HG03442 (cell line): ENCODE measurements around the gene CD81.
"Not testable (repeated sequence)": the region's sequence is repeated elsewhere in the genome, so short reads cannot be mapped to it uniquely, and the experiment has no call there.

Experiments used
- ATAC-seq: cut with Tn5 transposase; IDR thresholded peaks from one replicate; pipeline ENCODE4 v1.9.1; 2021; ENCODE audit warnings: mild to moderate bottlenecking, moderate library complexity; ENCODE audit not compliant: unreplicated experiment

CD81 gene

DNA sequence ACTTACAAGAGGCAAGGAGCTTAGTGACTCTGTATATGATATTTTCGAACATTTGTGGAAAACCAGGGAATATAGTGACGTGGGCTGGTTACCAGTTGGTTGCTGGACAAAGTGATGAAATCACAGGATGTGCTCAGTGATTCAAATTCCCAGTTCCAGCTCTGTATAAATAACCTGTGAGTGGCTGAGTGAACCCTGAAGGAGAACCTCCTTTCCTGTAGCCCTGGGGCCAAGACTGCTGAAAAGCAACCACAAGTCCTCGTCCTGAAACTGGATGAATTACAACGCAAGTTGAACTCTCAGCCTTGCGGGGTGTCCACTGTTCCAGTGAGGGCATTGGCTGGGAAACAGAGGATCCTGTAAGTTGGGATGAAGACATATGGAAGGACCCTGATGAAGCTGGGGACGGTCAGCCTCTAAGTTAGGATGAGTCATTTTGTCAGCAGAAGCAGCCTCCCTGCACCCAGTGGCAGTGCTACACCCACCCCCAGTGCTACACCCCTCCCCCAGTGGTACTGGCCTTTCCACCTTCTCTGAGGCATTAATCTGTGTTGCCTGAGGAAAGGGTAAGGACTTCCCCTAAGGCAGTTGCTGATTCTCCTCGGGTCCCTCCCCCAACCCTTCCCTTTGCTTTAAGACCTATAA lies 22.0 kb upstream of the CD81 start:
- no peak for ATAC-seq

DNA sequence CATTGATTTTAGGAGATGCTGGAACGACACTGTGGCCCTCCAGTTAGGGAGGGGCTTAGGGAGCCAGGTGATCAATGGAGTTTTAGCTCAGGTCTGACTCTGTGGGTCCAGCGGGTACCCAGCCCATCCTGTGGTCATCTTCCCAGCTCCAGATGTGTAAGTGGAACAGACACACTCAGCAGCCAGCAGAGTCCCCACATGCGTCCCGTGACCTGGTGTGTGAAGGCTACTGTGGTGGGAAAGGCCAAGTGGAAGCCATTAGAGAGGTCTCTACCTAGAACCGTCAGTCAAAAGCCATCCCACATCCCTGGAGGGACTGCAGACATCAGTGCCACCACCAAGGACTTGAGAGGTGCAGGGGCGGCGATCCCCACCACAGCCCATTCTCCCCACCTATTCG lies 19.9 kb upstream of the CD81 start:
- no peak for ATAC-seq

DNA sequence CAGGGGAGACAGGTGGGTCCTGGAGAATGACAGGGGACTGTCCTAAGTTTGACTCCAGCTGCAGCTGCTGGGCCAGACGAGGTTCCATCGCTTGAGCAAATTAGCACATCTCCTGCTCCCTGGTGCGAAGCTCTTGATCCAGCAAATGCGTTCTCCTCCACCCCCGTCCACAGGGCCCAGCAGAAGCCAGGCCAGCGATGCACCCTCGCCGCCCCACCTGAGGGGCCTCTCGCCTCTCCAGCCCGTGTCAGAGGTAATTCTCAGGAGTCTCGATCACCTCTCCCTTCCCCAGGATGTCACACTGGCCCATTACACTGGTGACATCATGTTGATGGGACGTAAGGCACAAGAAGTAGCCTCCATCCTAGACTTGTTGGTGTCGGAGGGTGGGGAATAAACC lies 19.5 kb upstream of the CD81 start:
- ATAC-seq = not testable (repeated sequence)

DNA sequence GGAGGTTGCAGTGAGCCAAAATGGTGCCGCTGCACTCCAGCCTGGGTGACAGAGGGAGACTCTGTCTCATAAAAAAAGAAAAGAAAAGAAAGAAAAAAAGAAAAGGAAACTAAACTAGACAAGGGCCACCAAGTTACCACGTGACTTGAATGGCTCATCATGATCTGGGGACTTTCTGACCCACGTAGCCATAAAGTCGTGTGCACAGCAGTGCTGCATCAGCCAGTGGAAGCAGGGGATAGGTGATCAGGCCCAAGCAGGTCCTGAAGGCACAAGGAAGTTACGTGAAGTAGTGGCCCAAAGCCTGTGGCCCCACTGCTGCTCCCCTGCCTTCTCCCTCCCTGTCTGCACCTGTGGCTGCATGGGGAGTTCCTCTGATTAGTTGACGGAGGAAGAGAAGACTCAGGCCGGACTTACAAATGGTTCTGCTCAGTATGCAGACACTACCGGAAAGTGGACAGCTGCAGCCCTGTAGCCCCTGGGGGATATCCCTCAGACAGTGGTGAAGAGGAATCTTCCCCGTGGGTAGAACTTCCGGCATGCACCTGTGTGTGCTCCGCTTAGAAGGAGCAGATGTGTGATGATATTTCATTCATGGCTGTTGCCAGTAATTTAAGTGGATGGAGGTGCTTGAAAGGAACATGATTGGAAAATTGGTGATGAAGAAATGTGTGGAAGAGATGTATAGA lies 18.2 kb upstream of the CD81 start:
- no peak for ATAC-seq

DNA sequence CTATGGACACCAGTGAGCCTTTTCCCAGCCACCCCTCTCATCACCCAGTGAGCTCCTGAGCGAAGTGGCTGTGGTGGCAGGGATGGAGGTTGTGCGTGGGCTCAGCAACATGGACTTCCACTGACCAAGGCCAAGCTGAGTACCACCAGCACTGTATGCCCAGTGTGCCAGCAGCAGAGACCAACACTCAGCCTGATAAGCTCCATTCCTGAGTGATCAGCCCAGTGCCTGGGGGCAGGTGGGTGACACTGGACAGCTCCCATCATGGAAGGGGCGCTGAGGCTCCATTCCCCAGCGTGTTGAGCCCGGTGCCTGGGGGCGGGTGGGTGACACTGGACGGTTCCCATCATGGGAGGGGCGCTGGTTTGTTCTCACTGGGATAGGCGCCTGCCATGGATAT lies 17.6 kb upstream of the CD81 start:
- ATAC-seq = no peak

DNA sequence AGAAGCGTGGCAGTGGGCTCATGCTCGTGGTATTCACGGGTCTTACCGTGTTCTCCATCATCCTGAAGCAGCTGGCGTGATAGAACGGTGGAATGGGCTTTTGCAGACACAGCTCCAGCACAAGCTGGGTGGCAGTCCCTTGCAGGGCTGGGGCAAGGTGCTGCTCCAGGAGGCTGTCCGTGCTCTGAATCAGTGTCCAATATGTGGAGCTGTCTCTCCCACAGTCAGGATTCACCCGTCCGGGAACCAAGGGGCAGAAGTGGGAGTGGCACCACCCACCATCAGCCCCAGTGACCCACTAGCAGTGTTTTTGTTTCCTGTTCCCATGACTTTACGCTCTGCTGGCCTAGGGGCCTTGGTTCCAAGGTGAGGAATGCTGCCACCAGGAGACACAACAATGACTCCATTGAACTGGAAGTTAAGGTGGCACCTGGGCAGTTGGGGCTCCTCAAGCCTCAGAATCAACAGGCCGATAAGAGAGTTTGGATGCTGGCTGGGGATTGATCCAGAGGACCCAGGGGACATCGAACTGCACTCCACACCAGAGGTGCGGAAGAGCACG lies 16.9 kb upstream of the CD81 start:
- no peak for ATAC-seq

DNA sequence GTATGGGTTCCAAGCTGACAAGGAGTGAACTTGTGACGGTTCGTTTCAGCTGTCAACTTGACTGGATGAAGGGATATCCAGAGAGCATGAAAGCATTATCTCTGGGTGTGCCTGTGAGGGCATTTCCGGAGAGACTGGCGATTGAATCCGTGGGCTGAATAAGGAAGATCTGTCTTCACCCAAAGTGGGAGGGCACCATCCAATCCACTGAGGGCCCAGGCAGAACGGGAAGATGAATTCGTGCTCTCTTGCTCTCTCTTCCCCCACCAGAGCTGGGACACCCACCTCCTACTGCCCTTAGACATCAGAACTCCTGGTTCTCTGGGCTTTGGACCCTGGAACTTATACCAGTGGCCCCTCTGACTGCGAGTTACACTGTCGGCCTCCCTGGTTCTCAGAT lies 15.5 kb upstream of the CD81 start:
- ATAC-seq = no peak

DNA sequence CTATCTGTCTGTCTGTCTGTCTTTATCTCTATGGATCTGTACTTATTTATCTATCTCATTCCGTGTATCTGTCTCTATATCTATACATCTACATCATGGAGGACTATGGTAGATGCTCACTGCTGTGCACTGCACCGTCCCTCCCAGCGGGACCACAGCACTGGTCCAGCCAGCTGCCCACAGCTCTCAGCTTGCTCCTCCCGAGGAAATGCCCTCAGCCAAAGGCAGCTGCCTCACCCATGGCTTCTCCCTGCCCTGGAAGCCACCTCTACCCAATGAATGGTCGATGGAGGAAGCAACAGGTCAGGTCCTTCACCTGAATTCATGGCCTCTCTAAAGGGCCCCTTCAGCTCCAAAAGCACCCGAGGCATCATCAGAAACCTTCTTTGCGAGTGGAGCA lies 14.7 kb upstream of the CD81 start:
- no peak for ATAC-seq

DNA sequence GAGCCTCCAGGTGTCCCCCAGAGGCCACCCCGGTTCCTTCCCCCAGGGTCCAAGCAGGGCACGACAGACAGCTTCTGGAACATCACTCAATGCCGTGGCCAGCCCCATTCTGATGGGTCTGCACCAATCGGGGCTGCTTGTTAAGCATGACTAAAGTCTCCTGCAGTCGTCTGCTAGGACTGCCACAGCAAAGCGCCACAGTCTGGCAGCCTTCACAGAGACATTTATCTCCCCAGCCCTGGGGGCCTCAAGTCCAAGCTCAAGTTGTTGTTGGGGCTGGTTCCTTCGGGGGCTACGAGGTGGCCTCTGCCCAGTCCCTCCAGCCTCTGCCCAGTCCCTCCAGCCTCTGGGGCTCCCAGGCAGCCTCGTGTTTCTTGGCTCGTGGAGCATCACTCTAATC lies 14.0 kb upstream of the CD81 start:
- ATAC-seq = no peak

DNA sequence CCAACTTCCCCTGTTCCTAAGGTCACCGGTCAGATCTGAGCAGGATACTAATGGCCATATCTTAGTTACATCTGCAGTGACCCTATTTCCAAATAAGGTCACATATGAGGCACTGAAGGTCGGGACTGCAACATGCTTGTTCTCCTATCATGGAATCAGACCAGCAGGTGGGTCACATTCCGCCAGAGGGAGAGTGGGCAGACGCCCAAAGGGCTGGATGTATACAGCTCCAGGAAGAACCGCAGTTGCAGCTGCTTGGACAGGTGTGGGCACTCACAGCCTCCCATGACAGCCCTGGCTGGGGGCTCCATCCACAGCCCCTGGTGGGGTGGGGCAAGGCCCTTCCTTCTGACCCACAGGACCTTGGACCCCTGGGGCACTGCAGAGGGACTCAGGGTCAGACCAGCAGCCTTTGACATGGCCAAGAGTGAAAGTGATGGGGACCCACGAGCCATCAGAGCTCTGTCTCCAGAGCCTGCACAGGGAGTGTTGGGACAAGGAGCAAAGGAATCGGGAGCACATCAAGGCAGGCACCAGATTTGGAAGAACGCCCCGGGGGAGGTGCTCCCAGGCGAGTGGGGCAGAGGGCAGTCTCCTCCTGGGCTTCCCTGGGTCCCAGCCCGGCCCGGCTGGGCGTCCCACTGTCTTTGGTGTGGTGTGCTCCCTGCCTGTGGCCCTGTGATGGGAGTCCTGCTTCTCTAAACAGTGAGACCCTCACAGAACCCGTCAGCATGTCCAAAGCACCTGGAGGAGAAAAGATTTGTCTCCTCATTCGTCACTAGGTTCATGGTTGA lies 13.3 kb upstream of the CD81 start:
- ATAC-seq = no peak

DNA sequence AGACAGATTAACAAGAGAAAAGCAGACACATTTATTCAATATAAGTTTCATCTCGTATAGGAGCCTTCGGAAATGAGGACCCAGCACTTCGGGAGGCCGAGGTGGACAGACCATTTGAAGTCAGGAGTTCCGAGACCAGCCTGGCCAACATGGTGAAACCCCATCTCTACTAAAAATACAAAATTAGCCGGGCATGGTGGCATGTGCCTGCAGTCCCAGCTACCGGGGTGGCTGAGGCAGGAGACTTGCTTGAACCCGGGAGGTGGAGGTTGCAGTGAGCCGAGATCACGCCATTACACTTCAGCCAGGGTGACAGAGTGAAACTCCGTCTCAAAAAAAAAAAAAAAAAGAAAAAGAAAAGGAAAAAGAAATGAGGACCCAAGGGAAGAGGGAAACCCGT lies 12.7 kb upstream of the CD81 start:
- not testable (repeated sequence) for ATAC-seq

DNA sequence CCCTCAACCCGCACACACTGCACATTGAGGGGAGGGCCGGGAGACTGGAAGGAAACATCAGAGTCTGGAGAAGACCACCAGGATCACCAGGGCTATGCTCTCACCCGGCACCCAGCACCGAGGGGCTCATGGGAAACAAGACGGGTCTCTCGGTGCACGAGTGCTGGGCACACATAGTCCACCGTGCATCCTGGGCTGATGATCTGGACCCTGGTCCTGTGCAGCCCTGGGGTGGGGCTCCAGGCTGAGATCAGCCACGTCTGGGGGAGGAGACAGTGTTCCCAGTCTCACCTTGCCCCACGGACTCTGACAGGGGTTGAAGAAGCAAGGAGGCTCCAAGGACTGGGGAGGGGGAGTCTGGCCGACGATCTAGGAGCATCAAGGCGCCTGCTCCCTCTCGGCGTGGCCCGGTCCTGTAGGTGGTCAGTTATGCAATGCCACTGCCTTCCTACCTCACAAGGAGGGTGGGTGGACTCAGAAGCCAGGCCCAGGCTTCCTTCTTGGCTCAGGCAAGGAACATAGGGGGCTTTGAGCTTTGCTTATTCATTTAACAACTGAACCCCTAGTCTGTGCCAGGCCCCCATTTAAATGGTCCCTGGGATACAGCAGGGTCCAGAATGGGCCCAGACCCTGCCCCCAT lies 11.4 kb upstream of the CD81 start:
- no peak for ATAC-seq

DNA sequence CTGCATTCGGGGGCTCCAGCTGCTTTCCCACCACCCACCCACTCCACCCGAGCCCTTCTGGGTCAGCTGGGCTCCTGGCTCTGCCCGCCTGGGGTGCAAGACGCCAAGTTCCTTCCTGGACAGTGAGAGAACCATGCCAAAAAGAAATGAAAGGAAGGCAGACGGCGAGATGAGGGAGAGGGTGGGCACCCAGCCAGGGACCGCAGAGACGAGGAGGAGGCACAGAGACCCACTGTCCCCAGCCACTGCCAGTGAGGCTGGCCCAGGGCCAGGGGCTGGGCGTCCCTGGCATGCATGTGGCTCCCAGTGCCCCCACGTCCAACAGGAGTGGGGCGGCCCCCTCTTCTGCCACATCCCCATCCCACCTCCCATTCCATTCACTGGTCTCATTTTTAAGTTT lies 10.8 kb upstream of the CD81 start:
- no peak for ATAC-seq

DNA sequence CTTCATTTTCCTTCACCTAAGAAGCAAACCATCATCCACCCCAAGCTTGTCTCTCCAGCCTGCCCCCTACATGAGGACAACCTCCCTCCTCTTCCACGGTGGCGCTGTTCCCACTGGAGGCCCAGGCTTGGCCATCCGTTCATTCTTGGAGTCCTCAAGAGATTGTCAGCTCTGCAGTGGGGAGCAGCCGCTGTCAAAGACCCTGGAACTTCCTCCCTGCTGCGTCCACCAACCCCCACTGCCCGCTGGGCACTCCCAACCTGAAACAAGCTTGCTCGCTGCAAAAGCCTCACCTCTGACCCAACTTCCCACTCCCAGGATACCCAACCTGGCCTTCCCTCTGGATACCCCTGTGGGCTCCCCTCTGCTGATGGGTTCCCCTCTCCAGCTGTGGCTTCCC lies 10.4 kb upstream of the CD81 start:
- no peak for ATAC-seq

DNA sequence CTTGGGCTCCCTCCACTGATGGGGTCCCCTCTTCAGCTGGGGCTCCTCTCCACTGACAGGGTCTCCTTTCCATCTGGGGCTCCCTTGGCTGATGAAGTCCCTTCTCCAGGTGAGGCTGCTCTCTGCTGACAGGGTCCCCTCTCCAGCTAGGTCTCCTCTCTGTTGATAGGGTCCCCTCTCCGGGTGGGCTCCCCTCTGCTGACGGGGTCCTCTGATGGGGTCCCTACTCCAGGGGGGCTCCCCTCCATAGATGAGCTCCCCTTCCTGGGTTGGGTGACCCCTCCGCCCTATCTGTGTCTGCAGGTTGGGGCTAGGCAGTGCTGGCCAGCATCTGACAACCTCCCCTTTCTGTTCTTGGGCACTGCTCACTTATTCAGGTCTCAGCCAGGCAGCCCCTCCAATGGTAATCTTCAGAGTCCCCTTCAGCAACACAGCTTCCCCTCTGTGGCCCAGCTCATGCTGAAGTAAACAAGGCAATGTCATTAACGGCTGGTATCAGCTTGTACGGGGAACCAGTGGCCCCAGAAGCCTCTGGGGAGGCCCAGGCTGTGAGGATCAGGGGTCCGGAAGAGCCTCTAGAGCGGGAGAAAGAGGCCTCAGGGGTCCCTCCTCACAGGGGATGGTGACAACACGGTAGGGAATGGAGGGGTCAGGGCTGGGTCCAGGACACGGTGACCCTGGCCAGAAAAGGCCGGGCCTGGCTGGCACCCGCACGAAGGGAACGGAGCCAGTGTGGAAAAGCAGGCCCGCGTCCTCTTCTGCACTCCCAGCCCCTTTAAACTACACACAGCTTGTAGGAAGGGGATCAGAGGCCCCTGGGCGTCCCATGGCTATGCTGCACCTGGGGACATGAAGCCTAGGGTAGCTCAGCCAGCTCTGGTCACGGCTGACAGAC lies 9.6 kb upstream of the CD81 start:
- no peak for ATAC-seq

DNA sequence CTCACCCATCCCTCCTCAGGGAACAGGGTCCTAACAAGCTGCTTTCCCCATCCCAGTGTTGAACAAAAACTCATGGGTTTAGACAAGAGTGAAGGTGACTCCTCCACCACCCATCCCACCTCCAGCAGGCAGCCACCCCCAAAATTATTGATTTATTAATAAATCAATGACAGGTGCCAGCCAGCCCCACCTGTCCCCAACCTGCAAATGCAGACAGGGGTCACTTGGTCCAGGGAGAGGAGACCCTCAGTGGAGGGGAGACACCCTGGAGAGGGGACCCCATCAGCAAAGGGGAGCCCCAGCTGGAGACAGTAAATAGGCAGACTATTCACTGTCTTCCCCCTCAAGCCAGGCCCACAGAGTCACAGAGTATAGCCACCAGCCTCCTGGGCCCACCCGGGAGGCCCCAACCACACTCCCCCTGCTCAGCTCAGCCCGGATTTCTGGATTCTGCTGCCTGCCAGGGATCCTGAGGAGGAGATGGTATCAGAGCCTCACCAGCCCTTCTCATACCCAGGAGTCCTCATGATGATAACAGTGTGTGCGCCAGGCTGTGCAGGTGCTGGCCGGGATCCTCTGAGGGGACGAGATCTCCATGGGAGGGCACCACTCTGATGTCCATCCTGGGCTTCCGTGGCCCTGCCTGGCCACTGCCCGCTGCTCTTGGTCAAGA lies 8.8 kb upstream of the CD81 start:
- ATAC-seq = no peak

DNA sequence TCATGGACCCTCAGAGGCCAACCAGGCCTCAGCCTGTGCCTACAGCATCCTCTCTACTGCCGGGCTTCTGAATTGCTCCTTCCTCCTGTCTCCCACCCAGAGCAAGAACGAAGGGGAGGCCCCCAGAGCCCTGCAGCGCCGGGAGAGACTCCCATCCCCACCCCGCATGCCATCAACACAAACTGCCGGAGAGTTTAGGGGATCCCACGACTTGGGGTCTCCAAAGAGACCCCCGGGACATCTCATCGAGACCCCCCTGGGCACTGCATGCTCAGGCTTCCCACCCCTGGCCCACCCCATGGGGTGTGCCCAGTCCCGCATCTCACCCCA lies 8.3 kb upstream of the CD81 start:
- ATAC-seq = no peak

DNA sequence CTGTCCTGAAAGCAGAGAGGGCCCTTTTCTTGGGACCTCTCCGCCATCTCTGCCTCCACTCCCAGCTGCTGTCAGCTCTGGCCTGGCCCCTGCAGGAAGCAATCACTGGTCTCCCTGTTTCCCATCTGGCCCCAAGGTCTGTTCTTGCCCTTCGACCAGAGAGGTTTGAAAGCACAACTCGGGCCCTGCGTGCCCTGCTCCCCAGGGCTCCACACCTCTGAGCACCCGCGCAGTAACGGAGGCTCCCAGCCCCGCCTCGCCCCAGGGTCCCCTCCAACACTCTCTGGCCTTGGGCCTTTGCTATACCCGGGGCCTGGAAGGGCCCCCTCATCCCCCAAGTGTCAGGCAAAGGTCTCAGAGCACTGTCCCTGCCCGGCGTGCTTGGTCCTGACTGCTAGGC lies 7.8 kb upstream of the CD81 start:
- ATAC-seq = no peak

DNA sequence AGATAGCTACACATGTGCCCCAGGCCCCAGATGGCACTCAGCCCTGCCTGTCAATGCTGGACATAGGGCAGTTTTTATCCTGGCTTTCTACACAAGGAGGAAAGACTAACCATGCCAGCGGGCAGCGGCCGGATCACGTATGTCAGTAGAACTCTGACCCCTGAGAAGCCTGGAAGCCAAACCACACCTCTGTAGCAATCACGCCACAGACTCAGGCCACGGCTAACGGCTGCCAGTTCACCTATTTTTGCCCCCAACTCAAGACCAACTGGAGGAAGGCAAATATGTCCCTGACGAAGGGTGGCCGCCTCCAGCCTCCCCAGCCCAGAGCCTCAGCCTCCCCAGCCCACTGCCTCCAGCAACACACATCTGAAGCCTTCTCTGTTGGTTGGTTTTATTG lies 7.2 kb upstream of the CD81 start:
- ATAC-seq = no peak
